HG03442 (cell line): ENCODE measurements around the gene HSP90AB1.
"Not testable (repeated sequence)": the region's sequence is repeated elsewhere in the genome, so short reads cannot be mapped to it uniquely, and the experiment has no call there.

Experiments used
- ATAC-seq: cut with Tn5 transposase; IDR thresholded peaks from one replicate; pipeline ENCODE4 v1.9.1; 2021; ENCODE audit warnings: mild to moderate bottlenecking, moderate library complexity; ENCODE audit not compliant: unreplicated experiment

HSP90AB1 gene

GRCh38 chr6:44221961-44222335, 25.0 kb upstream of the HSP90AB1 start:
- no peak for ATAC-seq

DNA sequence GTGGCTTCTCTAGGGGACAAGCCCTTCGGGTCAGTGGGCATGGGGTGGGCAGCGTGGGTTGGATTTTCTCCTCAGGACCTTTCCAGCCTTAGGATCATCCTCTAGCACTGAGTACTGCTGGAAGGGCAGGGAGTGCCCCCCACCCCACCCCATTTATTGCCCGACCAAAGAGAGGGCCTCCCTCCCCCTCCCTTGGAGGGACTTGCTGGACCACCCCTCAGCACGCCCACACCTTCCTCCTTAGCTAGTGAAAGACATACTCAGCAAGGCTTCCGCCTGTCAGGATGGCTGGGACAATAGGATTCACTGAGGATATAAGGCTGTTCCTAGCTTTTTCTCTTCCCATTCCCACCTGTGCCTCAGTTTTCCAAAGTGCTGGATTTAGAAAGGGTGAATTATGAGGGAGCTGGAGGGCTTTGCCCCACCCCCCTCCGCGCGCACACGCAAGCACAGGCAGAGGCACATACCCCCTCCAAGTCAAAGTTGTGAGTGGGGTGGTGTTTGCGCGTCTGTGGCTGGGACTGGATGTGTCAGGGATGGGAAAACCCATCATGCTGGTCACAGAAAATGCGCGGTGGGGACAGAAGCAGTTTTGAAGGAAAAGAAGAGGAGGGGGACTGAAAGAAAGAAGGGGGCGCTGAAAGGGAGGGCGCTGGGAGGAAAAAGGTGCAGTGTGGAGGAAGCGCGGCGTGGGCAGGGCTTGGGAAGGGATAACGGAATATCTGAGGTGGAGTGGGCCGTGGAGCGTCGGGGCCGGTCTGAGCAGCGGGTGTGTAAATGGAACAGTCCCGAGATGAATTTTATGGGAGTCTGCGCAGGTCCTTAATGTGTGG, 24.2 kb upstream of the HSP90AB1 start:
- no peak for ATAC-seq

DNA sequence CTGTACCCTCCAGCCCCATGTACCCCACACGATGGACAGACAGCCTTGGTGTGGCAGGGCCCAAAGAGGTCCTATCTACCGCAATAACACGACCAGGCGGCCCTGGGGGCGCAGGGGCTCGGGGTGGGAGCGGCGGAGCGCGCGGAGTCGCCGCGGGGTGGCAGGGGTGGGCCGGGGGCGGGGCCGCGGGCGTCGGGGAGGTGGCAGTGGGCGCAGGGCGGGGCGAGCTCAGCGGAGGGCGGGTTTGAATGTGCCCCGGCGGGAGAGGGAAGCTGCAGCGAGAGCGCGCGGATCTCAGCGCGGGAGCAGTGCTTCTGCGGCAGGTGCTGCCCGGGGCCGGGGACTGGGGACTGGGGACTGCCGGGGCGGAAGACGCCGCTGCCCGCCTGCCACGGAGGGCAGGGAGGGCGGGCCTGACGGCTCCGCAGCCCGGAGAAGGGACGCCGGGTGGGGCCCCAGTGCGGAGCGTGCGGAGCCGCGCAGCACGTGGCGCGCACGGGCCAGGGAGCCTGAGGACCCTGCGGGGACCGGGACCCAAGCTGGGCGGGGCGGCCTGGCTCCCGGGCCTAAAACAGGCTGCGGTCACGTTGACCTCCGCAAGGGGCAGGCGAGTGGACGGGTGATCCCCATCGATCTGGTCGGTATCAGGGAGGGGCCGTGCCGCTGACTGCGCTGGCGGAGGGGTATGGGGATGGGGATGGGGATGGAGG, 23.4 kb upstream of the HSP90AB1 start, which contains the start of gene SLC29A1:
Gene SLC29A1, plus strand, starts transcription at position 277 of the 710 bp plus-strand sequence. CDS start 3,719 bp downstream, outside the sequence.
- peak; percentile 40 for ATAC-seq

DNA sequence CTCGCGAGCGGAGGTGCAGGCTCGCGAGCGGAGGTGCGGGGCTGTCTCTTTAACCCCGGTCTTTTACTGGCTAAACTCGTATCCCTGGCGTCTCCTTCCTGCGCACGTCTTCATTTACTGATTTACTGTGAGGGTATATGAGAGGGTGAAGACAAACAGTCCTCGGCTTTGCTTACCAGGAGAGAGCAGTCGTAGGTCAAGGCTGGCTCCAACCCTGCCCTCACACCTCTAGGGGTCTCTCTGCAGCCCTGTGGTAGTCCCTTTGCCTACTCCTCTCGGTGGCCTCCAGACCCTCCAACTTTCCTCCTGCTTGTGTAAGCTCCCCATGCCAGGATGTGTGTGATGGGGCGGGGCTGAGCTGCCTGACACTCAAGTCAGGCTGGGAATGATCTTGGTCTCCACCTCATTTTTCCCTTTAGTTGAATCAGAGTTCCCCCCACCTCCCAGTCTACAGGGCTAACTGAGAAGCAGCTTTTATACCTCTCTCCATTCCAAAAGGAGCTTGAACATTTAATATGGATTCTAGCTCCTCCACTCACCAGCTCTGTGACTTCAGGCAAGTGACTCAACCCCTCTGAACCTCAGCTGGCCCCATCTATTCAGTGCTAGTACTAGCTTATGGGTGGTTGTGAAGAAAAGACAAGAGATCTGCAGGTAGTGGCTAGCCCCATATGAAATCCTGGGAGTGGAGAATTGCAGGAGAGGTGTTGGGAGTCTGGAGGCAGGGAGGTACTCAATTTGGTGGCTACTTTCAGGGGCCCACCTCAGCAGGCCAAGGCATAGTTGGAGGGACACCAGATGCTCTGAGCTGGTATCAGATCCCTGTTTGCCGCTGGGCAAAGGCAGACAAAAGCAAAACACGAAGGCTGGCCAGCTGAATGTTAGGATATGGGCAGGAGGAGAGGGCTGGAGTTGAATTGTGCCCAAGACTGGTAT, 22.6 kb upstream of the HSP90AB1 start:
- no peak for ATAC-seq

- ATAC-seq: no peak
Observed at GRCh38 chr6:44224965-44225305, 22.0 kb upstream of the HSP90AB1 start.

DNA sequence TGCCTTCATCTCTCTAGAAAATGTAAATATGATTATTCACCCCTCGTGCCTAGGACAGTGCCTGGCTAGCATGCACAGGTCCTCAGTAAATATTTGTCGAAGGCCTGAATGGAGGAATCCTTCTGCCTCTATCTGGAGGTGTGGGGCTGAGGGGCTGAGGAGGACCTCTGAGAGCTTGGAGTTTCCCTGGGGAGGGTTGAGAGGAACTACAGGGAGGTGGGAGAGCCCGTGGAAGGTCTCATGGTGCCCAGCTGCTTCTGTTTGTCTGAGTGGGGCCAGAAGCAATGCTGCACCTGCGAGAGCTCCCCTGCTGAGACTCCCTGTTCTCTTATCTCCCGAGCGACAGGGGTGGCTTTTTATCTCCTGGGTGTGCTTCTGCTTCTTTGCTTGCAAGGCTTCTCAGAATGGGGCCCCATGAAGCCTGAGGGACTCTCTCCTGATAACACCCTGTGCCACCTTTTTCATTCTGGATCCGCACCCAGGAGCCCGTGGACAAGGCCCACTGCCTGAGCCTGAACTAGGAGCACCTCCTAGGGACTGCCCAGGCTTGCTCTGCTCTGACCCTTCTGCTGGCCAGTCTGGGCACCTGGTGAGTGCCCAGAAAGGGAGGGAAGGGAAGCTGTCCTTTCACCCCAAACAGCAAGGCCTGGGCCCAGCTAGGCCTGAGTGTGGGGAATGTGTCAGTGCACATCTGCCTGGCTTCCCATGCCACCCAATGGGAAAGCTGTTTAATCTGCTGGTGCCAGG, 21.1 kb upstream of the HSP90AB1 start:
- ATAC-seq: no peak

DNA sequence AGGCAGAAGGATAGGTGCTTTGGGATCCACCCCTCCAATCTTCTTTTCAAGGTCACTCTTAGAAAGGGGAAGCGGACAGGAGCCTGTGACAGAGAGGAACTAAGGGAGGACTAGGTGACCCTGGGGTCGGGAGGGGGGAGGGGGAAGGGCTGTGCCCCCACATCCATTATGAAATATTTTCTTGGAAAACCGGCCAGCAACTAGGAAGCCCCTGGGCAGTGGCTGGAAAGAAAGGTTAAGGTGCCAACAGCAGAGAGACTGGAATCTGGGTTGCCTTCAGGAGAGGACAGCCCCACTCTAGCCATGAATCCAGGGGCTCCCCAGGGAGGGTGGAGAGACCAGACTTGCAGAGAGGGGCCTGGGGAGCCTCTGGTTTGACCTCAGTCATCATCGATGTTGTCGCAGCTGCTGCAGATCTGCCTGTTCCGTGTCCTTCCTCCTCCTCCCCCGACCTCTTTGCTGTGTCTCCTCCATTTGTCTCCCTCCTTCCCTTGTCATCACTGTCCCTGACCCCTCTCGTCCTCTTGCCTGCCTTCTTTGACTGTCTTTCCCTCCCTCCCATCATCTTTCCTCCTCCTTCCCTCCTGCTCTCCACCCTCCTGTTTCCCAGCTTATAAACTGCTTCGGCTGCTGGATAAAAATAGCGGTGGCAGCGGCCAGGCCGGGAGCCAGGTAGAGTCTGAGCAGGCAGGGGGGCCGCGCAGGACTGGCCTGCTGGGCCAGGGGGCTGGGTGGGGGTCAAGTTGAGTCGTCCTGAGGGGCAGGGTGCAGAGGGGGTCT, 20.3 kb upstream of the HSP90AB1 start:
- no peak for ATAC-seq

DNA sequence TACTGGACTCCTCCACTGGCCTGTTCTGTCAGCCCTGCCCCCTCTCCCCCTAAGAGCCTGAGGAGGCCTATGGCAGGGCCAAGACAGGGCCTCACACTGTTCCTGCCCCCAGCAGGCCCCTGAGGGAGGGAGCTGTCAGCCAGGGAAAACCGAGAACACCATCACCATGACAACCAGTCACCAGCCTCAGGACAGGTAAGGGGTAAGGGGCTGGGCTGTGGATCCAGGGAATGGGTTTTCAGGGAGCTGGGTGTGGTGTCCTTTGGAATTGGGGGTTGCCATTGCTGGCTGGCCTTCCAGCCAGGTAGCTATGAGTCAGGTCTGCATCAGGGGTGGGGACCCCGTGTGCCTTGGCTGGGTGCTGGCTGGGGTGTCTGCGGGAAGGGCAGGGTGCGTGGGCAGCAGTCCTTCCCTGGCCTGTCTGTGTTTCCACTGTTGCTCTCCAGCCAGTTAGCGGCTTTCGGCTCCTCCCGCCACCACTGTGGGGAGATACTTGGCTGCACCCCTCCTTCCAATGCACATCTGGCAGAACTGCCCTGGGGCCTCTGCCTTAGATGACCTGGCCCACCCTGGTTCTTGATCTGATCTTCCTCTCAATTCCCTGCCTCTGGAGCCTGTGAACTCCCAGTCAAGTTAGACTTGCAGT, 19.6 kb upstream of the HSP90AB1 start:
- ATAC-seq: no peak

DNA sequence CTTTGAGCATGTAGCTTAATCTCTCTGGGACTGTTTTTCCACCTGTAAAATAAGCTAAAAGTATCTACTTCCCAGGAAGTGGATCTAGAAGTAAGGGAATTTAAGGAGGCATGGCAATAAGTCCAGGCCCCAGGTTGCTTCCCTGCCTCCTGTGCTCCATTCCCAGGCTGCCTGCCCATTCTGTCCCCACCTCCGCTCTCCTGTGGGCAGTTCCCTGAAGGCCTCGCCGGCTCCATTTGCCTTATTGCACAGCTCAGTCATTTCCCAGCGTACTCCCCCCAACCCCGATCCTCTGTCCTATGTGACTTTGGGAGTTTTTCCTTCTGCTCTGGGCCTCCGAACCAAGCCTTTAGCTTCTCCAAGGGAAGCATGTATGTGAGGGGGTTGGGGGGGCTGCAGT, 18.9 kb upstream of the HSP90AB1 start:
- no peak for ATAC-seq

- ATAC-seq: no peak
Observed at GRCh38 chr6:44228433-44228832, 18.5 kb upstream of the HSP90AB1 start.

DNA sequence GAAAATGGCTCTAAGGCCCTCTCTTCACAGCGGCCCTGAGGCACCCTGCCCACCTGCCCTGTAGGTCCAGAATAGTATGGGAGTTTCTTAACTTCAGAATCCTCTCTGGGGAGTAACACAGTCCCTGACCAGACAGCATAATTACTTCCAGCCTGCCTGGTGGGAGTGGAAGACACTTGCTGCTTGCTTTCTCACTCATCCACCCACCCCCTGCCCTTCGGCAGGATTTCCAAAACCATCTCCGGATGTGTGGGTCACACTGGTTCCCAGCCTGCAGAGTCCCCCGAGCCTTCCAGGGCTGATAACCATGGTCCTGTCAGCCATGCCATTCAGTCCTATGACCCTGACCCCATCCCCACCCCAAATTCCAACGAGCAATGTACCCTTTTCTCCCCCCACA, 18.1 kb upstream of the HSP90AB1 start:
- no peak for ATAC-seq

DNA sequence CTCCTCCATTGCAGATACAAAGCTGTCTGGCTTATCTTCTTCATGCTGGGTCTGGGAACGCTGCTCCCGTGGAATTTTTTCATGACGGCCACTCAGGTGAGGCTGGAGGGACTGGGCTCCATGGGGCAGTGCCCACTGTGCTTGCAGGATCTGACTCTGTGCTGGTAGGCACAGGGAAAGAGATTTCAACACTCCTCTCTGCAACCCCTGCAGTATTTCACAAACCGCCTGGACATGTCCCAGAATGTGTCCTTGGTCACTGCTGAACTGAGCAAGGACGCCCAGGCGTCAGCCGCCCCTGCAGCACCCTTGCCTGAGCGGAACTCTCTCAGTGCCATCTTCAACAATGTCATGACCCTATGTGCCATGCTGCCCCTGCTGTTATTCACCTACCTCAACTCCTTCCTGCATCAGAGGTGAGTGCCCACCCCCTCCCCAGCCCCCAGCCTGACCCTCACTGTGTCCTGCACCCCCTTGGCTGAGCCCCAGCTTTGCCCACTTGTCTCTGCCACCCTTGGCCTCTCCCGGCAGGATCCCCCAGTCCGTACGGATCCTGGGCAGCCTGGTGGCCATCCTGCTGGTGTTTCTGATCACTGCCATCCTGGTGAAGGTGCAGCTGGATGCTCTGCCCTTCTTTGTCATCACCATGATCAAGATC, 17.4 kb upstream of the HSP90AB1 start:
- no peak for ATAC-seq

- no peak for ATAC-seq
Observed at GRCh38 chr6:44230034-44230675, 16.7 kb upstream of the HSP90AB1 start.

GRCh38 chr6:44231426-44231825, 15.5 kb upstream of the HSP90AB1 start:
- ATAC-seq: not testable (repeated sequence)

- no peak for ATAC-seq
Observed at GRCh38 chr6:44232676-44233566, 14.0 kb upstream of the HSP90AB1 start.

DNA sequence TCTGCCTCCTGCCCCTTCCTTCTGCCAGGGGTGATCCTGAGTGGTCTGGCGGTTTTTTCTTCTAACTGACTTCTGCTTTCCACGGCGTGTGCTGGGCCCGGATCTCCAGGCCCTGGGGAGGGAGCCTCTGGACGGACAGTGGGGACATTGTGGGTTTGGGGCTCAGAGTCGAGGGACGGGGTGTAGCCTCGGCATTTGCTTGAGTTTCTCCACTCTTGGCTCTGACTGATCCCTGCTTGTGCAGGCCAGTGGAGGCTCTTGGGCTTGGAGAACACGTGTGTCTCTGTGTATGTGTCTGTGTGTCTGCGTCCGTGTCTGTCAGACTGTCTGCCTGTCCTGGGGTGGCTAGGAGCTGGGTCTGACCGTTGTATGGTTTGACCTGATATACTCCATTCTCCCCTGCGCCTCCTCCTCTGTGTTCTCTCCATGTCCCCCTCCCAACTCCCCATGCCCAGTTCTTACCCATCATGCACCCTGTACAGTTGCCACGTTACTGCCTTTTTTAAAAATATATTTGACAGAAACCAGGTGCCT, 13.3 kb upstream of the HSP90AB1 start:
- ATAC-seq: no peak
